ENCODE measurements around the gene TYW5. TPM values are rescaled to one million over a fixed set of nuclear protein-coding genes. Genes with fewer than 3 reads are reported as not detected.

TYW5 gene
- polyA plus RNA-seq, 1 donor (not counting 4 experiments of a cell fraction or from before 2014, with no cell fraction given), result 9.9 TPM

- Histone ChIP-seq H3K27me3 (ENCODE audit: control insufficient read depth, extremely low read depth, insufficient read depth, low read length) (no peaks in the 10 kb centered on the region), H4K20me1 (ENCODE audit: control insufficient read depth, extremely low read depth, insufficient read depth, low read length) (no peaks in the 10 kb centered on the region), H3K4me2 (ENCODE audit: control insufficient read depth, extremely low read depth, insufficient read depth, low read depth, low read length) (no peak overlapping the region), H3K27ac (ENCODE audit: control insufficient read depth, insufficient read depth, low read length) (no peak overlapping the region), H3K9me3 (ENCODE audit: control insufficient read depth, low read depth, low read length) (no peaks in the 10 kb centered on the region), H3K4me1 (ENCODE audit: control insufficient read depth, extremely low read depth, insufficient read depth, low read length) (peaks cover 7% of the 10 kb centered on the region), H3K36me3 (ENCODE audit: control insufficient read depth in 2 of 2, extremely low read depth in 1 of 2, insufficient read depth in 2 of 2, low read length in 2 of 2) (peaks cover 0 to 13% of the 10 kb centered on the region in 2 experiments), H3K4me3 (ENCODE audit: control insufficient read depth in 2 of 3, extremely low read depth in 1 of 3, insufficient read depth in 2 of 3, low read depth in 1 of 3, low read length in 3 of 3) (no peak overlapping the region), H3K9me1 (ENCODE audit: control insufficient read depth, extremely low read depth, insufficient read depth, low read length) (no peaks in the 10 kb centered on the region), H2AFZ (ENCODE audit: control insufficient read depth, low read length) (no peak overlapping the region), H3K9ac (ENCODE audit: control insufficient read depth, extremely low read depth, insufficient read depth, low read length) (no peak overlapping the region), H3K79me2 (ENCODE audit: control insufficient read depth, insufficient read depth, low read length) (peaks cover 54% of the 10 kb centered on the region)
- no peak for TF ChIP-seq EZH2 (IDR thresholded peaks at IDR 0.05; ENCODE audit: low read length)
- no peak for TF ChIP-seq CTCF (optimal IDR thresholded peaks at IDR 0.05 in 1 of 3, IDR thresholded peaks at IDR 0.05 in 1 of 3, conservative IDR thresholded peaks at IDR 0.05 in 1 of 3; ENCODE audit: extremely low read depth in 1 of 3, insufficient read depth in 2 of 3, low read length in 3 of 3)
- DNase-seq (ENCODE audit: low read depth, low spot score), result no peak
- dilution Hi-C loops (cut with MboI; ENCODE audit: extremely low pct_ligation_motif_present, low sequenced_read_pairs), result no loop called here
- FAIRE-seq, result no peak
Measured at GRCh38 chr2:199951023-199951422, 4.3 kb downstream of the TYW5 start.

- no peak for TF ChIP-seq EZH2 (IDR thresholded peaks at IDR 0.05; ENCODE audit: low read length)
- no peak for TF ChIP-seq CTCF (optimal IDR thresholded peaks at IDR 0.05 in 1 of 3, IDR thresholded peaks at IDR 0.05 in 1 of 3, conservative IDR thresholded peaks at IDR 0.05 in 1 of 3; ENCODE audit: extremely low read depth in 1 of 3, insufficient read depth in 2 of 3, low read length in 3 of 3)
- Histone ChIP-seq H3K4me1 (ENCODE audit: control insufficient read depth, extremely low read depth, insufficient read depth, low read length) (peaks cover 7% of the 10 kb centered on the region), H3K9me3 (ENCODE audit: control insufficient read depth, low read depth, low read length) (no peaks in the 10 kb centered on the region), H3K27me3 (ENCODE audit: control insufficient read depth, extremely low read depth, insufficient read depth, low read length) (no peaks in the 10 kb centered on the region), H3K36me3 (ENCODE audit: control insufficient read depth in 2 of 2, extremely low read depth in 1 of 2, insufficient read depth in 2 of 2, low read length in 2 of 2) (peaks cover 0 to 13% of the 10 kb centered on the region in 2 experiments), H3K9ac (ENCODE audit: control insufficient read depth, extremely low read depth, insufficient read depth, low read length) (no peak overlapping the region), H3K79me2 (ENCODE audit: control insufficient read depth, insufficient read depth, low read length) (peaks cover 48% of the 10 kb centered on the region), H3K9me1 (ENCODE audit: control insufficient read depth, extremely low read depth, insufficient read depth, low read length) (no peaks in the 10 kb centered on the region), H3K27ac (ENCODE audit: control insufficient read depth, insufficient read depth, low read length) (no peak overlapping the region), H3K4me3 (ENCODE audit: control insufficient read depth in 2 of 3, extremely low read depth in 1 of 3, insufficient read depth in 2 of 3, low read depth in 1 of 3, low read length in 3 of 3) (no peak overlapping the region), H4K20me1 (ENCODE audit: control insufficient read depth, extremely low read depth, insufficient read depth, low read length) (no peaks in the 10 kb centered on the region), H2AFZ (ENCODE audit: control insufficient read depth, low read length) (no peak overlapping the region), H3K4me2 (ENCODE audit: control insufficient read depth, extremely low read depth, insufficient read depth, low read depth, low read length) (no peak overlapping the region)
- FAIRE-seq, result no peak
- dilution Hi-C loops (cut with MboI; ENCODE audit: extremely low pct_ligation_motif_present, low sequenced_read_pairs), result no loop called here
- no peak for DNase-seq (ENCODE audit: low read depth, low spot score)
Measured at GRCh38 chr2:199950396-199950795, 4.9 kb downstream of the TYW5 start.

Data from keratinocyte (primary cell).